ENCODE results near the gene ZIC1. TPM values are rescaled to one million over a fixed set of nuclear protein-coding genes. Genes with fewer than 3 reads are reported as not detected.

The ZIC1 gene
- total RNA-seq, 1 donor = not detected

GRCh38 chr3:147422601-147423536 is 13.7 kb downstream of the ZIC1 start:
- TF ChIP-seq, protein P1, sequence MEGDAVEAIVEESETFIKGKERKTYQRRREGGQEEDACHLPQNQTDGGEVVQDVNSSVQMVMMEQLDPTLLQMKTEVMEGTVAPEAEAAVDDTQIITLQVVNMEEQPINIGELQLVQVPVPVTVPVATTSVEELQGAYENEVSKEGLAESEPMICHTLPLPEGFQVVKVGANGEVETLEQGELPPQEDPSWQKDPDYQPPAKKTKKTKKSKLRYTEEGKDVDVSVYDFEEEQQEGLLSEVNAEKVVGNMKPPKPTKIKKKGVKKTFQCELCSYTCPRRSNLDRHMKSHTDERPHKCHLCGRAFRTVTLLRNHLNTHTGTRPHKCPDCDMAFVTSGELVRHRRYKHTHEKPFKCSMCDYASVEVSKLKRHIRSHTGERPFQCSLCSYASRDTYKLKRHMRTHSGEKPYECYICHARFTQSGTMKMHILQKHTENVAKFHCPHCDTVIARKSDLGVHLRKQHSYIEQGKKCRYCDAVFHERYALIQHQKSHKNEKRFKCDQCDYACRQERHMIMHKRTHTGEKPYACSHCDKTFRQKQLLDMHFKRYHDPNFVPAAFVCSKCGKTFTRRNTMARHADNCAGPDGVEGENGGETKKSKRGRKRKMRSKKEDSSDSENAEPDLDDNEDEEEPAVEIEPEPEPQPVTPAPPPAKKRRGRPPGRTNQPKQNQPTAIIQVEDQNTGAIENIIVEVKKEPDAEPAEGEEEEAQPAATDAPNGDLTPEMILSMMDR (IDR thresholded peaks at IDR 0.05; ENCODE audit: insufficient read depth, low read depth, low read length) = no peak
- no peak for DNase-seq (ENCODE audit: low read depth)

GRCh38 chr3:147423537-147423797 is 14.3 kb downstream of the ZIC1 start:
- DNase-seq (ENCODE audit: low read depth) = no peak
- TF ChIP-seq, protein P1 (IDR thresholded peaks at IDR 0.05; ENCODE audit: insufficient read depth, low read depth, low read length) = no peak
- no peak overlapping the region for H3K4me3 ChIP-seq (ENCODE audit: low read depth, low read length)

More at GRCh38 chr3:147422601-147423536, 13.7 kb downstream of the ZIC1 start:
- no peak overlapping the region for H3K4me3 ChIP-seq (ENCODE audit: low read depth, low read length)

GRCh38 chr3:147423798-147424580 is 14.8 kb downstream of the ZIC1 start:
- no peak for DNase-seq (ENCODE audit: low read depth)
- TF ChIP-seq, protein P1 (IDR thresholded peaks at IDR 0.05; ENCODE audit: insufficient read depth, low read depth, low read length) = no peak
- no peak overlapping the region for H3K4me3 ChIP-seq (ENCODE audit: low read depth, low read length)

DNA sequence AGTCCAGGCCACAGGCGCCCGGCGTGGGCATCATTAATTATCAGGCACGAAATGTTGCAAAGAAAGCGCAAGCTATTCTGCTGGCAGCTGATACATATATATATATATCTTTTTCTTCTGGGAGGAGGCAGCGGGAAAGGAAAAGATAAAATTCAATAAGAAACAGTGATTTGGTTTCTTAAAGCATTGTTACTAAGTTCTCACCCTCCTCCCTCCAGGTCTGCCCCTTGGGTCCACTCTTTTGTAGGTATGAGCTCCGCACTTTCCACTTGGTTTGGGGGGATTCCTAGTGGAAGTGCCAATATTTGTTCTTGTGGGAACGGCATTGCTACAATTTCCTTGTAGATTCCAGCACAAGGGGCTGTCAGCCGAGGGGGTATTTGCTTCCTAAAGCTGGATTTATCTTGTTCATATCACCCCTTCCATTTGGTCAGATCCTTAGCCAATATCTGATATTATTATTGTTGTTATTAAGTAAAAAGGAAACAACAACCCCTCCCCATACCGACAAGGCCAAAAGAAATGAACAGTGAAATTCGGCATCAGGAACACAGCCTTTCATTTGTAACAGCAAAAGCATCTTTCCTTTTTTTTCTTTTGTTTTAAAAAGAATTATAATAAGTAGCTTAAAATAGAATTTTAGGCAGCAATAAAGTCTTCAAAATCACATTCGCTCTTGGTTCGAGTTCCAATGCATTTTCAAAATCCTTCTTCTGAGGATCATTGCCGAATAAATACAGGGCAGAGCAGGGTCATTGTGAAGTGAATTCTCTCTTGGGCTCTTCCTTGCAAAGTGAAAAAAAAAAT is 15.6 kb downstream of the ZIC1 start:
- H3K4me3 ChIP-seq (ENCODE audit: low read depth, low read length) = no peak overlapping the region
- TF ChIP-seq, protein P1 (IDR thresholded peaks at IDR 0.05; ENCODE audit: insufficient read depth, low read depth, low read length) = no peak
- no peak for DNase-seq (ENCODE audit: low read depth)

DNA sequence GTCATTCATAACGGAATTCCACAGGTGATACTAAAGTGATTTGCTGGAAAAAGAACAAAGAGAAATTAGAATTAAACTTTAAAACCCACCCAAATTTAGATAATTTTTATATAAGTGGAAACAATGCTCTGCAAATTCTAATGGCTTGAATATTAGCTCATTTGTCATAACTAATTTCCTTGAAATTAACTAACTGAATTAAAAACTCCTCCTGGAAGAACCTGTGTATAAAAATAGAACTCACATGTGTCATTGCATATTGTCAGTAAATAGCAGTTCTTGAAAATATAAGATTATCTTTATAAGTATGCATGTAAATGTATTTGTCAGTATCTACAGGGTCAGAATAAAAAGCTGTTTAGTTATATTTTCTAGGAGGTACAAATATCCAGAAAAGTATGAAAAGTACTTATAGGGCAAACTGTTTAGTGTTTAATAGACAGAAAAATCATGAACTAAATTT is 16.3 kb downstream of the ZIC1 start:
- no peak overlapping the region for H3K4me3 ChIP-seq (ENCODE audit: low read depth, low read length)
- no peak for DNase-seq (ENCODE audit: low read depth)
- TF ChIP-seq, protein P1 (IDR thresholded peaks at IDR 0.05; ENCODE audit: insufficient read depth, low read depth, low read length) = no peak

DNA sequence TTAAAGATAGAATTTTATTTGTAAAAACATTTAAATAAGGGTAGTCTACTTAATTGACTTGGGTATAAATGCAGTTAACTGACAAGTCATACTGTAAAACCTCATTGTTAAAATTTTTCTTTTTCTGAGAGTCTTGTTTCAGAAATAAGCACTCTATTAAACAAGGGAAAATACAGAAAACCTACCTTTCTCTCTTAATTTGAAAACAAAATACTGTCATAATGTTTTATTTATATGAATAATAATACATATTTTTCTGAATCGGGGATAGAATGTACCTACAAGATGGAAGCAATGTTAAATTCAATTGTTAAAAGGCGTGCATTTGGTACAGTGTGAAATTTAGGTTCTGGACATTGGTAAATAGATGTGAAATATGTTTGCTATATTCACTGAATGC is 17.8 kb downstream of the ZIC1 start:
- TF ChIP-seq, protein P1 (IDR thresholded peaks at IDR 0.05; ENCODE audit: insufficient read depth, low read depth, low read length) = no peak
- DNase-seq (ENCODE audit: low read depth) = no peak
- no peak overlapping the region for H3K4me3 ChIP-seq (ENCODE audit: low read depth, low read length)
